Panc1 (cell line): ENCODE measurements around the gene LIPH.
A peak's percentile ranks its signal among the peaks of the same experiment; 100 is the strongest.

Source experiments
- POLR2AphosphoS5 ChIP-seq: IDR thresholded peaks from 2 replicates; pipeline ENCODE4 v1.6.1; 2012; ENCODE audit warnings: mild to moderate bottlenecking, low read depth, low read length, moderate library complexity
- SIN3A ChIP-seq: IDR thresholded peaks from 2 replicates; pipeline ENCODE4 v1.6.1; 2012; ENCODE audit warnings: low read depth, mild to moderate bottlenecking, low read length, moderate library complexity, borderline replicate concordance; ENCODE audit not compliant: insufficient read depth
- TCF7L2 ChIP-seq: IDR thresholded peaks from 2 replicates; pipeline ENCODE4 v1.6.1; 2011; ENCODE audit warnings: mild to moderate bottlenecking, low read depth, low read length, inconsistent platforms
- TF ChIP-seq, protein P1 (sequence below): fragments of 450-650 bp; IDR thresholded peaks from 2 replicates; pipeline ENCODE4 v1.5.1; 2017; ENCODE audit warnings: mild to moderate bottlenecking
- TF ChIP-seq, protein P2 (sequence below), 2 experiments: IDR thresholded peaks; 2 replicates each; pipeline ENCODE4 v1.6.1; 2011 to 2012; ENCODE audit warnings: low read depth in 2 of 2, control low read depth in 1 of 2, low read length in 1 of 2, mild to moderate bottlenecking in 1 of 2, moderate library complexity in 1 of 2; ENCODE audit not compliant: insufficient read depth in 1 of 2

GRCh38 chr3:185460719-185461350 is 91.6 kb downstream of the LIPH start:
- TF ChIP-seq, protein P1, sequence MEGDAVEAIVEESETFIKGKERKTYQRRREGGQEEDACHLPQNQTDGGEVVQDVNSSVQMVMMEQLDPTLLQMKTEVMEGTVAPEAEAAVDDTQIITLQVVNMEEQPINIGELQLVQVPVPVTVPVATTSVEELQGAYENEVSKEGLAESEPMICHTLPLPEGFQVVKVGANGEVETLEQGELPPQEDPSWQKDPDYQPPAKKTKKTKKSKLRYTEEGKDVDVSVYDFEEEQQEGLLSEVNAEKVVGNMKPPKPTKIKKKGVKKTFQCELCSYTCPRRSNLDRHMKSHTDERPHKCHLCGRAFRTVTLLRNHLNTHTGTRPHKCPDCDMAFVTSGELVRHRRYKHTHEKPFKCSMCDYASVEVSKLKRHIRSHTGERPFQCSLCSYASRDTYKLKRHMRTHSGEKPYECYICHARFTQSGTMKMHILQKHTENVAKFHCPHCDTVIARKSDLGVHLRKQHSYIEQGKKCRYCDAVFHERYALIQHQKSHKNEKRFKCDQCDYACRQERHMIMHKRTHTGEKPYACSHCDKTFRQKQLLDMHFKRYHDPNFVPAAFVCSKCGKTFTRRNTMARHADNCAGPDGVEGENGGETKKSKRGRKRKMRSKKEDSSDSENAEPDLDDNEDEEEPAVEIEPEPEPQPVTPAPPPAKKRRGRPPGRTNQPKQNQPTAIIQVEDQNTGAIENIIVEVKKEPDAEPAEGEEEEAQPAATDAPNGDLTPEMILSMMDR = peak; percentile 75
- TF ChIP-seq TCF7L2 (no peak), SIN3A (no peak), POLR2AphosphoS5 (no peak)
- TF ChIP-seq, protein P2, sequence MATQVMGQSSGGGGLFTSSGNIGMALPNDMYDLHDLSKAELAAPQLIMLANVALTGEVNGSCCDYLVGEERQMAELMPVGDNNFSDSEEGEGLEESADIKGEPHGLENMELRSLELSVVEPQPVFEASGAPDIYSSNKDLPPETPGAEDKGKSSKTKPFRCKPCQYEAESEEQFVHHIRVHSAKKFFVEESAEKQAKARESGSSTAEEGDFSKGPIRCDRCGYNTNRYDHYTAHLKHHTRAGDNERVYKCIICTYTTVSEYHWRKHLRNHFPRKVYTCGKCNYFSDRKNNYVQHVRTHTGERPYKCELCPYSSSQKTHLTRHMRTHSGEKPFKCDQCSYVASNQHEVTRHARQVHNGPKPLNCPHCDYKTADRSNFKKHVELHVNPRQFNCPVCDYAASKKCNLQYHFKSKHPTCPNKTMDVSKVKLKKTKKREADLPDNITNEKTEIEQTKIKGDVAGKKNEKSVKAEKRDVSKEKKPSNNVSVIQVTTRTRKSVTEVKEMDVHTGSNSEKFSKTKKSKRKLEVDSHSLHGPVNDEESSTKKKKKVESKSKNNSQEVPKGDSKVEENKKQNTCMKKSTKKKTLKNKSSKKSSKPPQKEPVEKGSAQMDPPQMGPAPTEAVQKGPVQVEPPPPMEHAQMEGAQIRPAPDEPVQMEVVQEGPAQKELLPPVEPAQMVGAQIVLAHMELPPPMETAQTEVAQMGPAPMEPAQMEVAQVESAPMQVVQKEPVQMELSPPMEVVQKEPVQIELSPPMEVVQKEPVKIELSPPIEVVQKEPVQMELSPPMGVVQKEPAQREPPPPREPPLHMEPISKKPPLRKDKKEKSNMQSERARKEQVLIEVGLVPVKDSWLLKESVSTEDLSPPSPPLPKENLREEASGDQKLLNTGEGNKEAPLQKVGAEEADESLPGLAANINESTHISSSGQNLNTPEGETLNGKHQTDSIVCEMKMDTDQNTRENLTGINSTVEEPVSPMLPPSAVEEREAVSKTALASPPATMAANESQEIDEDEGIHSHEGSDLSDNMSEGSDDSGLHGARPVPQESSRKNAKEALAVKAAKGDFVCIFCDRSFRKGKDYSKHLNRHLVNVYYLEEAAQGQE (IDR thresholded peaks at IDR 0.05; ENCODE audit: insufficient read depth in 1 of 2, low read depth in 2 of 2, low read length in 1 of 2) = no peak
